Smooth muscle cell (in vitro differentiated cells): ENCODE measurements around the gene UBE2N. TPM values are rescaled to one million over a fixed set of nuclear protein-coding genes. Genes with fewer than 3 reads are reported as not detected.

Experiments
- DNase-seq: peaks from one replicate; lab custom pipeline; 2025; ENCODE audit not compliant: unreplicated experiment; lab: John Stamatoyannopoulos, UW
- H2AFZ ChIP-seq: fragments of 200-600 bp; sonication (generic); 2 replicates; pipeline ENCODE4 v1.6.0; 2016; ENCODE audit warnings: antibody characterized with exemption, low read depth, mild to moderate bottlenecking
- H3F3A ChIP-seq: fragments of 200-600 bp; sonication (generic); 2 replicates; pipeline ENCODE4 v1.6.0; 2017; ENCODE audit warnings: antibody characterized with exemption, low read depth
- H3K27ac ChIP-seq: fragments of 200-600 bp; sonication (generic); 2 replicates; pipeline ENCODE4 v1.5.1; 2016; ENCODE audit warnings: low read depth, mild to moderate bottlenecking
- H3K27me3 ChIP-seq: fragments of 200-600 bp; sonication (generic); 2 replicates; pipeline ENCODE4 v1.6.1; 2016; ENCODE audit warnings: low read depth, mild to moderate bottlenecking
- H3K36me3 ChIP-seq: fragments of 200-600 bp; sonication (generic); 2 replicates; pipeline ENCODE4 v1.5.1; 2016; ENCODE audit warnings: low read depth
- H3K4me1 ChIP-seq: fragments of 200-600 bp; sonication (generic); 2 replicates; pipeline ENCODE4 v1.5.1; 2016; ENCODE audit warnings: low read depth
- H3K4me2 ChIP-seq: fragments of 200-600 bp; sonication (generic); 2 replicates; pipeline ENCODE4 v1.6.0; 2016; ENCODE audit warnings: mild to moderate bottlenecking
- H3K4me3 ChIP-seq: fragments of 200-600 bp; sonication (generic); 2 replicates; pipeline ENCODE4 v1.5.1; 2016; ENCODE audit warnings: mild to moderate bottlenecking
- H3K79me2 ChIP-seq: fragments of 200-600 bp; sonication (generic); 2 replicates; pipeline ENCODE4 v1.6.0; 2016; ENCODE audit warnings: low read depth, mild to moderate bottlenecking
- H3K9ac ChIP-seq: fragments of 200-600 bp; sonication (generic); 2 replicates; pipeline ENCODE4 v1.6.0; 2016; ENCODE audit warnings: low read depth
- H3K9me3 ChIP-seq: fragments of 200-600 bp; sonication (generic); replicated peaks from 2 replicates; pipeline ENCODE4 v1.5.1; 2016; ENCODE audit warnings: low read depth
- H4K20me1 ChIP-seq: fragments of 200-600 bp; sonication (generic); 2 replicates; pipeline ENCODE4 v1.6.0; 2016; ENCODE audit warnings: low read depth
- CTCF ChIP-seq: fragments of 200-600 bp; sonication (generic); IDR thresholded peaks from 2 replicates; pipeline ENCODE4 v1.5.1; 2017; ENCODE audit warnings: borderline replicate concordance, mild to moderate bottlenecking, antibody characterized with exemption; ENCODE audit not compliant: insufficient read depth, poor library complexity, severe bottlenecking
- WGBS: methylation state at CpG from one replicate; pipeline ENCODE4 v1.1.7; 2016; ENCODE audit warnings: low lambda C conversion rate; 5-methylcytosine and 5-hydroxymethylcytosine counted together
- polyA plus RNA-seq: library from polyadenylated mRNA; unstranded; fragments of >200 nt; fragmentation: Nextera tagmentation; extraction: Ambion mirVana; gene quantifications from 2 replicates; pipeline ENCODE4 v1.2.1, GENCODE V29; 2016
- total RNA-seq: library from RNA; depleted of rRNA; stranded (reverse); fragments of >200 nt; gene quantifications from 2 replicates; pipeline ENCODE4 v1.2.3, GENCODE V29; 2014

UBE2N gene
- total and polyA plus RNA-seq, 2 experiments from 2014 or later, result 61.3 to 111 TPM

- Histone ChIP-seq H3K27me3 (no peaks in the 10 kb centered on the region), H4K20me1 (peaks cover 38% of the 10 kb centered on the region), H3K9ac (peak overlapping the region; percentile 98), H3K4me2 (peak overlapping the region; percentile 98), H3K27ac (peak overlapping the region; percentile 93), H3K36me3 (no peaks in the 10 kb centered on the region), H2AFZ (peak overlapping the region; percentile 89), H3F3A (no peaks in the 10 kb centered on the region), H3K4me1 (peaks cover 28% of the 10 kb centered on the region), H3K79me2 (peaks cover 40% of the 10 kb centered on the region), H3K9me3 (no peaks in the 10 kb centered on the region), H3K4me3 (peak overlapping the region; percentile 99)
- no peak for DNase-seq
- no peak for TF ChIP-seq CTCF
- WGBS, result 5% methylated on average over 19 of the region's 19 CpGs
These were observed 929 bp upstream of the UBE2N start for GRCh38 chr12:93442411-93443340.

- Histone ChIP-seq H3K4me1 (peaks cover 28% of the 10 kb centered on the region), H3K9ac (peak overlapping the region; percentile 98), H3K36me3 (no peaks in the 10 kb centered on the region), H3K79me2 (peaks cover 55% of the 10 kb centered on the region), H3K9me3 (no peaks in the 10 kb centered on the region), H3F3A (no peaks in the 10 kb centered on the region), H4K20me1 (peaks cover 54% of the 10 kb centered on the region), H3K27ac (peak overlapping the region; percentile 93), H3K4me2 (peak overlapping the region; percentile 98), H3K4me3 (peak overlapping the region; percentile 99), H2AFZ (peak overlapping the region; percentile 83), H3K27me3 (no peaks in the 10 kb centered on the region)
- no peak for DNase-seq
- whole genome bisulfite sequencing, result 1% methylated on average over 37 of the region's 55 CpGs
- no peak for TF ChIP-seq CTCF
These were observed 598 bp downstream of the UBE2N start for GRCh38 chr12:93441081-93441616.

- no peaks in the 10 kb centered on the region for H3K36me3 ChIP-seq
- peaks cover 28% of the 10 kb centered on the region for H3K4me1 ChIP-seq
- peaks cover 64% of the 10 kb centered on the region for H3K79me2 ChIP-seq
- H3K9me3 ChIP-seq, result no peaks in the 10 kb centered on the region
- peaks cover 63% of the 10 kb centered on the region for H4K20me1 ChIP-seq
- peak overlapping the region; percentile 98 for H3K9ac ChIP-seq
- TF ChIP-seq CTCF, result no peak
- H3K27ac ChIP-seq, result peak overlapping the region; percentile 93
- H3K27me3 ChIP-seq, result no peaks in the 10 kb centered on the region
- no peaks in the 10 kb centered on the region for H3F3A ChIP-seq
- DNase-seq, result no peak
- 35% methylated on average over 12 of the region's 12 CpGs for WGBS
- H3K4me2 ChIP-seq, result peak overlapping the region; percentile 98
- peak overlapping the region; percentile 99 for H3K4me3 ChIP-seq
- H2AFZ ChIP-seq, result no peak overlapping the region
These were observed 1.5 kb downstream of the UBE2N start for GRCh38 chr12:93440043-93440835.
